HG03439 (cell line): Measurements from ENCODE around the gene CAMK1G.

Experiments used
- ATAC-seq: cut with Tn5 transposase; IDR thresholded peaks from one replicate; pipeline ENCODE4 v1.9.1; 2021; ENCODE audit warnings: mild to moderate bottlenecking, moderate library complexity; ENCODE audit not compliant: unreplicated experiment

Gene CAMK1G

GRCh38 chr1:209583408-209583807 lies at the start of gene CAMK1G:
TSS of gene CAMK1G (plus strand) at chr1:209583714. CDS start at chr1:209594984, 11,270 bp downstream.
- no peak for ATAC-seq

- ATAC-seq: no peak
These were observed 48.8 kb upstream of the CAMK1G start for GRCh38 chr1:209534496-209535250.

GRCh38 chr1:209536843-209537242 lies 46.7 kb upstream of the CAMK1G start:
- no peak for ATAC-seq

- ATAC-seq: no peak
These were observed 46.0 kb upstream of the CAMK1G start for GRCh38 chr1:209537336-209538114.

GRCh38 chr1:209539576-209539975 lies 43.9 kb upstream of the CAMK1G start:
- ATAC-seq: no peak

GRCh38 chr1:209542585-209542984 lies 40.9 kb upstream of the CAMK1G start:
- ATAC-seq: no peak

- no peak for ATAC-seq
These were observed 39.4 kb upstream of the CAMK1G start for GRCh38 chr1:209544098-209544497.

GRCh38 chr1:209545423-209545822 lies 38.1 kb upstream of the CAMK1G start:
- no peak for ATAC-seq

- no peak for ATAC-seq
These were observed 37.0 kb upstream of the CAMK1G start for GRCh38 chr1:209546390-209547085.

- ATAC-seq: no peak
These were observed 35.9 kb upstream of the CAMK1G start for GRCh38 chr1:209547626-209548025.

GRCh38 chr1:209549443-209550205 lies 33.9 kb upstream of the CAMK1G start:
- no peak for ATAC-seq

- ATAC-seq: no peak
These were observed 33.0 kb upstream of the CAMK1G start for GRCh38 chr1:209550519-209550918.

GRCh38 chr1:209552406-209553264 lies 30.9 kb upstream of the CAMK1G start:
- ATAC-seq: no peak

- no peak for ATAC-seq
These were observed 28.5 kb upstream of the CAMK1G start for GRCh38 chr1:209554761-209555611.

GRCh38 chr1:209556162-209556690 lies 27.3 kb upstream of the CAMK1G start:
- no peak for ATAC-seq

- ATAC-seq: no peak
These were observed 26.3 kb upstream of the CAMK1G start for GRCh38 chr1:209557221-209557620.

- no peak for ATAC-seq
These were observed 23.0 kb upstream of the CAMK1G start for GRCh38 chr1:209560529-209560928.

GRCh38 chr1:209560952-209561351 lies 22.6 kb upstream of the CAMK1G start:
- ATAC-seq: no peak

GRCh38 chr1:209561532-209561931 lies 22.0 kb upstream of the CAMK1G start:
- ATAC-seq: no peak
